ENCODE measurements around the gene DRICH1. TPM values are rescaled to one million over a fixed set of nuclear protein-coding genes. Genes with fewer than 3 reads are reported as not detected.
"Not testable (repeated sequence)": the region's sequence is repeated elsewhere in the genome, so short reads cannot be mapped to it uniquely, and the experiment has no call there.

DRICH1 gene
- total RNA-seq, 1 experiment from 2014 or later: not detected

GRCh38 chr22:23563111-23563510, 69.0 kb downstream of the DRICH1 start:
- H3K4me1 Mint-ChIP-seq (ENCODE audit: insufficient read depth, unreplicated experiment): no peaks in the 10 kb centered on the region
- no TSS peak for BruUV-seq (replicated peaks)
- ChIA-PET POLR2A (no interaction called here), CTCF (no interaction called here)
- no peak overlapping the region for H3K4me3 Mint-ChIP-seq (ENCODE audit: unreplicated experiment)
- TF ChIP-seq, protein P1, sequence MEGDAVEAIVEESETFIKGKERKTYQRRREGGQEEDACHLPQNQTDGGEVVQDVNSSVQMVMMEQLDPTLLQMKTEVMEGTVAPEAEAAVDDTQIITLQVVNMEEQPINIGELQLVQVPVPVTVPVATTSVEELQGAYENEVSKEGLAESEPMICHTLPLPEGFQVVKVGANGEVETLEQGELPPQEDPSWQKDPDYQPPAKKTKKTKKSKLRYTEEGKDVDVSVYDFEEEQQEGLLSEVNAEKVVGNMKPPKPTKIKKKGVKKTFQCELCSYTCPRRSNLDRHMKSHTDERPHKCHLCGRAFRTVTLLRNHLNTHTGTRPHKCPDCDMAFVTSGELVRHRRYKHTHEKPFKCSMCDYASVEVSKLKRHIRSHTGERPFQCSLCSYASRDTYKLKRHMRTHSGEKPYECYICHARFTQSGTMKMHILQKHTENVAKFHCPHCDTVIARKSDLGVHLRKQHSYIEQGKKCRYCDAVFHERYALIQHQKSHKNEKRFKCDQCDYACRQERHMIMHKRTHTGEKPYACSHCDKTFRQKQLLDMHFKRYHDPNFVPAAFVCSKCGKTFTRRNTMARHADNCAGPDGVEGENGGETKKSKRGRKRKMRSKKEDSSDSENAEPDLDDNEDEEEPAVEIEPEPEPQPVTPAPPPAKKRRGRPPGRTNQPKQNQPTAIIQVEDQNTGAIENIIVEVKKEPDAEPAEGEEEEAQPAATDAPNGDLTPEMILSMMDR (IDR thresholded peaks at IDR 0.05; ENCODE audit: unreplicated experiment): no peak
- H3K36me3 Mint-ChIP-seq (ENCODE audit: insufficient read depth, unreplicated experiment): no peaks in the 10 kb centered on the region
- no peak for DNase-seq (ENCODE audit: unreplicated experiment)
- H3K9me3 Mint-ChIP-seq (ENCODE audit: unreplicated experiment): no peaks in the 10 kb centered on the region
- H3K27me3 Mint-ChIP-seq (ENCODE audit: insufficient read depth, unreplicated experiment): peaks cover 25% of the 10 kb centered on the region
- no peak overlapping the region for H3K27ac Mint-ChIP-seq (ENCODE audit: low read depth, unreplicated experiment)
- intact Hi-C loops (cut with micrococcal nuclease): no loop called here

GRCh38 chr22:23562186-23562585, 69.9 kb downstream of the DRICH1 start:
- no TSS peak for BruUV-seq (replicated peaks)
- Mint-ChIP-seq H3K27ac (ENCODE audit: low read depth, unreplicated experiment) (no peak overlapping the region), H3K9me3 (ENCODE audit: unreplicated experiment) (no peaks in the 10 kb centered on the region), H3K36me3 (ENCODE audit: insufficient read depth, unreplicated experiment) (no peaks in the 10 kb centered on the region), H3K4me1 (ENCODE audit: insufficient read depth, unreplicated experiment) (no peaks in the 10 kb centered on the region), H3K27me3 (ENCODE audit: insufficient read depth, unreplicated experiment) (peaks cover 20% of the 10 kb centered on the region), H3K4me3 (ENCODE audit: unreplicated experiment) (no peak overlapping the region)
- intact Hi-C loops (cut with micrococcal nuclease): no loop called here
- ChIA-PET CTCF (interaction anchor here (0.6 kb wide), 2 partner anchors 18 to 141 kb away, joined by 3 read pairs; no protein-coding TSS in a partner anchor), POLR2A (no interaction called here)
- TF ChIP-seq, protein P1 (IDR thresholded peaks at IDR 0.05; ENCODE audit: unreplicated experiment): no peak
- no peak for DNase-seq (ENCODE audit: unreplicated experiment)

DNA sequence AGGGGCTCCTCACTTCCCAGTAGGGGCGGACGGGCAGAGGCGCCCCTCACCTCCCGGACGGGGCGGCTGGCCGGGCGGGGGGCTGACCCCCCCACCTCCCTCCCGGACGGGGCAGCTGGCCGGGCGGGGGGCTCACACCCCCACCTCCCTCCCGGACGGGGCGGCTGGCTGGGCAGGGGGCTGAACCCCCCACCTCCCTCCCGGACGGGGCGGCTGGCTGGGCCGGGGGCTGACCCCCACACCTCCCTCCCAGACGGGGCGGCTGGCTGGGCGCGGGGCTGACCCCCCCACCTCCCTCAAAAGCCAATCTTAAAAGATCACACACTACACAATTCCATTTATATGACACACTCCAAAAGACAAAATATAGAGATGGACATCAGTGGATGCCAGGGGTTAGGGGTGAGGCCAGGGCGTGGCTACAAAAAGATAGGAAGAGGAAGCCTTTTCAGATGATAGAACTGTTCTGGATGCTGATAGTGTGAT, 71.1 kb downstream of the DRICH1 start:
- DNase-seq (ENCODE audit: unreplicated experiment); intact Hi-C loops (cut with micrococcal nuclease); H3K9me3 Mint-ChIP-seq (ENCODE audit: unreplicated experiment); POLR2A ChIA-PET; H3K4me3 Mint-ChIP-seq (ENCODE audit: unreplicated experiment); H3K27ac Mint-ChIP-seq (ENCODE audit: low read depth, unreplicated experiment); BruUV-seq (replicated peaks); H3K4me1 Mint-ChIP-seq (ENCODE audit: insufficient read depth, unreplicated experiment); H3K36me3 Mint-ChIP-seq (ENCODE audit: insufficient read depth, unreplicated experiment): not testable (repeated sequence)
- CTCF ChIA-PET: interaction anchor here (0.6 to 0.7 kb wide), 2 partner anchors 30 to 41 kb away, joined by 3 read pairs; no protein-coding TSS in a partner anchor
- peaks cover 24% of the 10 kb centered on the region for H3K27me3 Mint-ChIP-seq (ENCODE audit: insufficient read depth, unreplicated experiment)

GRCh38 chr22:23560215-23560614, 71.9 kb downstream of the DRICH1 start:
- DNase-seq (ENCODE audit: unreplicated experiment); H3K9me3 Mint-ChIP-seq (ENCODE audit: unreplicated experiment); H3K4me1 Mint-ChIP-seq (ENCODE audit: insufficient read depth, unreplicated experiment); H3K27ac Mint-ChIP-seq (ENCODE audit: low read depth, unreplicated experiment); POLR2A ChIA-PET; BruUV-seq (replicated peaks); H3K4me3 Mint-ChIP-seq (ENCODE audit: unreplicated experiment); intact Hi-C loops (cut with micrococcal nuclease); H3K36me3 Mint-ChIP-seq (ENCODE audit: insufficient read depth, unreplicated experiment); CTCF ChIA-PET: not testable (repeated sequence)
- H3K27me3 Mint-ChIP-seq (ENCODE audit: insufficient read depth, unreplicated experiment): peaks cover 20% of the 10 kb centered on the region

Other genes starting within 250 kb of the DRICH1 start
- not detected in 2 replicates for gene IGLL1, start 52.0 kb downstream of the DRICH1 start, total RNA-seq (2022)
- not detected in 2 replicates for gene RGL4, start 58.7 kb upstream of the DRICH1 start, total RNA-seq (2022)
- 3.3 and 4.5 TPM in 2 replicates for gene ZNF70, start 118.8 kb upstream of the DRICH1 start, total RNA-seq (2022)
- not detected in 2 replicates for gene VPREB3, start 122.1 kb upstream of the DRICH1 start, total RNA-seq (2022)
- gene C22orf15, start 130.7 kb upstream of the DRICH1 start, total RNA-seq (2022): not detected in 2 replicates
- 86.0 and 90.1 TPM in 2 replicates for gene CHCHD10, start 135.7 kb upstream of the DRICH1 start, total RNA-seq (2022)
- 0.44 TPM in 1 of 2 replicates, not detected in the other for gene MMP11, start 140.5 kb upstream of the DRICH1 start, total RNA-seq (2022)
- gene SMARCB1, start 154.6 kb upstream of the DRICH1 start, total RNA-seq (2022): 83.7 and 115 TPM in 2 replicates
- gene DERL3, start 206.7 kb upstream of the DRICH1 start, total RNA-seq (2022): not detected in 2 replicates
- 9.6 and 11.3 TPM in 2 replicates for gene SLC2A11, start 225.6 kb upstream of the DRICH1 start, total RNA-seq (2022)